Upper lobe of left lung (tissue), 4 donors: ENCODE data around the gene NR3C2.

Experiments
- EP300 ChIP-seq, 4 donors: sonication (generic); formaldehyde crosslinking; IDR thresholded peaks; one replicate each; pipeline ENCODE4 v1.5.1; 2017; ENCODE audit warnings: antibody characterized with exemption in 4 of 4, control low read depth in 2 of 4
- TF ChIP-seq, protein P1 (sequence below), 6 experiments: fragments of 450-650 bp in 4 of 6; fragments of 200-600 bp in 2 of 6; sonication (generic) in 2 of 6; IDR thresholded peaks; one replicate each; pipeline ENCODE4 v1.5.1; 2016 to 2019; ENCODE audit warnings: antibody characterized with exemption in 6 of 6

DNA sequence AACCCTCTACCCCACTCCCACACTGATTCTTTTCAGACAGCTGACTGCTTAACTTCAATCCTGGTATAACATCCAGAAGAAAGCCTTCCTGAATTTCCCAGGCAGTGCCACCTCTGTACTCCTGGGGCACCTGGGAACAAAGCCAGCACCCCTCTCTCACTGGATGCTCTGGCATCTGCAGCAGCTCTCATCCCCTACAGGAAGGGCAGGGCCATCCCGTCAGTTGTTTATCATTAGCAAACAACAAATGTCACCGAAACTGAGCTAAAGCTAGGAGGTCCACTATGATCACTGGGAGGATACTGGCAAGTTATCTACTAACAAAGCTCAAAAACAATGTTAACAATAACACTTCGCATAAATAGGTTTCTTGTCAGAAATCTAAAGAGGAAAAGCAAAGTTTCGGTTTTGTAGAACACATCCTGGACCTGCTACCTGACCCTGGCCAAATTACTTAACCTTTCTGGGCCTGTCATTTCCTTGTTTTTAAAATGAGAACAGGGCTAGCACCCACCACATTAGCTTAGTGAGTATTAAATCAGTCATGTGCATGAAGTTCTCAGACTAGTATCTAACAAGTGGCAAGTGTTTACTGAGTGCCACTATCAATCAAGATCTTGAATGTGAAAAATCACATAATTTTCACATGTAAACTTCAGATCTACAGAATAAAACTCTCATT is 86.6 kb downstream of the NR3C2 start:
- TF ChIP-seq, protein P1, sequence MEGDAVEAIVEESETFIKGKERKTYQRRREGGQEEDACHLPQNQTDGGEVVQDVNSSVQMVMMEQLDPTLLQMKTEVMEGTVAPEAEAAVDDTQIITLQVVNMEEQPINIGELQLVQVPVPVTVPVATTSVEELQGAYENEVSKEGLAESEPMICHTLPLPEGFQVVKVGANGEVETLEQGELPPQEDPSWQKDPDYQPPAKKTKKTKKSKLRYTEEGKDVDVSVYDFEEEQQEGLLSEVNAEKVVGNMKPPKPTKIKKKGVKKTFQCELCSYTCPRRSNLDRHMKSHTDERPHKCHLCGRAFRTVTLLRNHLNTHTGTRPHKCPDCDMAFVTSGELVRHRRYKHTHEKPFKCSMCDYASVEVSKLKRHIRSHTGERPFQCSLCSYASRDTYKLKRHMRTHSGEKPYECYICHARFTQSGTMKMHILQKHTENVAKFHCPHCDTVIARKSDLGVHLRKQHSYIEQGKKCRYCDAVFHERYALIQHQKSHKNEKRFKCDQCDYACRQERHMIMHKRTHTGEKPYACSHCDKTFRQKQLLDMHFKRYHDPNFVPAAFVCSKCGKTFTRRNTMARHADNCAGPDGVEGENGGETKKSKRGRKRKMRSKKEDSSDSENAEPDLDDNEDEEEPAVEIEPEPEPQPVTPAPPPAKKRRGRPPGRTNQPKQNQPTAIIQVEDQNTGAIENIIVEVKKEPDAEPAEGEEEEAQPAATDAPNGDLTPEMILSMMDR (IDR thresholded peaks at IDR 0.05), result no peak
- TF ChIP-seq EP300 (IDR thresholded peaks at IDR 0.05), result no peak
